Panc1 (cell line): ENCODE results near the gene TNFRSF25. TPM values are rescaled to one million over a fixed set of nuclear protein-coding genes. Genes with fewer than 3 reads are reported as not detected.
"Not testable (repeated sequence)": the region's sequence is repeated elsewhere in the genome, so short reads cannot be mapped to it uniquely, and the experiment has no call there.

Experiments used
- ATAC-seq: fragments of 200-7000 bp; cut with Tn5 transposase; 2 replicates; pipeline ENCODE4 v1.9.1; 2020; ENCODE audit warnings: mild to moderate bottlenecking, moderate library complexity
- BruUV-seq: library from RNA; stranded (reverse); fragments of 400-500 nt; replicated peaks from 2 replicates; lab custom pipeline; 2021; lab: Mats Ljungman, UMichigan
- CTCF ChIA-PET: fragments of 300-600 bp; sonication (Branson Sonifier 250); formaldehyde crosslinking; loops from one replicate; lab custom pipeline; 2022; ENCODE audit warnings: antibody characterized with exemption; lab: Charles Lee
- POLR2A ChIA-PET: fragments of 300-600 bp; sonication (Branson Sonifier 250); formaldehyde crosslinking; loops from one replicate; lab custom pipeline; 2022; ENCODE audit warnings: antibody characterized with exemption; lab: Charles Lee
- DNase-seq: peaks from one replicate; pipeline ENCODE4 v3.0.0-alpha.2; 2010; ENCODE audit warnings: low read depth, low spot score
- H3K27ac ChIP-seq: 2 replicates; pipeline ENCODE4 v1.5.1; 2011; ENCODE audit warnings: mild to moderate bottlenecking, low read length, inconsistent platforms
- H3K27me3 ChIP-seq: fragments of 200-500 bp; sonication (Bioruptor generic); 2 replicates; pipeline ENCODE4 v1.6.0; 2014; ENCODE audit warnings: low read length, inconsistent platforms; ENCODE audit not compliant: control insufficient read depth, insufficient read depth
- H3K36me3 ChIP-seq: fragments of 200-500 bp; sonication (Bioruptor generic); 2 replicates; pipeline ENCODE4 v1.5.1; 2014; ENCODE audit warnings: inconsistent platforms, mild to moderate bottlenecking, low read length, moderate library complexity; ENCODE audit not compliant: control insufficient read depth, insufficient read depth
- H3K4me1 ChIP-seq: 2 replicates; pipeline ENCODE4 v1.5.1; 2011; ENCODE audit warnings: inconsistent platforms, mild to moderate bottlenecking, low read length, moderate library complexity; ENCODE audit not compliant: control insufficient read depth, insufficient read depth
- H3K4me3 ChIP-seq, 2 experiments: 2 replicates each; pipeline ENCODE4 v1.5.1; 2011 to 2012; ENCODE audit warnings: low read depth in 2 of 2, low read length in 2 of 2, mild to moderate bottlenecking in 2 of 2, inconsistent platforms in 1 of 2, moderate library complexity in 1 of 2
- H3K9me3 ChIP-seq: fragments of 200-500 bp; sonication (Bioruptor generic); 2 replicates; pipeline ENCODE4 v1.5.1; 2014; ENCODE audit warnings: low read depth, mild to moderate bottlenecking, inconsistent platforms, low read length, moderate library complexity; ENCODE audit not compliant: control insufficient read depth, insufficient read depth
- CTCF ChIP-seq: fragments of 450-650 bp; IDR thresholded peaks from 2 replicates; pipeline ENCODE4 v1.5.1; 2017; ENCODE audit warnings: mild to moderate bottlenecking
- POLR2AphosphoS5 ChIP-seq: IDR thresholded peaks from 2 replicates; pipeline ENCODE4 v1.6.1; 2012; ENCODE audit warnings: mild to moderate bottlenecking, low read depth, low read length, moderate library complexity
- REST ChIP-seq, 2 experiments: IDR thresholded peaks; 2 replicates each; pipeline ENCODE4 v1.6.1; 2011 to 2012; ENCODE audit warnings: low read depth in 2 of 2, control low read depth in 1 of 2, low read length in 1 of 2, mild to moderate bottlenecking in 1 of 2, moderate library complexity in 1 of 2; ENCODE audit not compliant: insufficient read depth in 1 of 2
- SIN3A ChIP-seq: IDR thresholded peaks from 2 replicates; pipeline ENCODE4 v1.6.1; 2012; ENCODE audit warnings: low read depth, mild to moderate bottlenecking, low read length, moderate library complexity, borderline replicate concordance; ENCODE audit not compliant: insufficient read depth
- TCF7L2 ChIP-seq: IDR thresholded peaks from 2 replicates; pipeline ENCODE4 v1.6.1; 2011; ENCODE audit warnings: mild to moderate bottlenecking, low read depth, low read length, inconsistent platforms
- in situ Hi-C: cut with HindIII; loops from 2 replicates; pipeline ENCODE4 v1.10.0; 2016; ENCODE audit warnings: low sequenced_read_pairs, low pct_unique_long_range_greater_than_20kb
- intact Hi-C: fragments of 100-400 bp; cut with micrococcal nuclease; formaldehyde crosslinking; loops from one replicate; pipeline ENCODE4 v1.10.0; 2022; ENCODE audit not compliant: unreplicated experiment
- total RNA-seq: library from RNA; stranded (reverse); gene quantifications from one replicate; pipeline ENCODE4 v1.2.1, GENCODE V29; 2021; ENCODE audit not compliant: unreplicated experiment

TNFRSF25 gene
- total RNA-seq, 1 experiment from 2014 or later = 7.0 TPM

- CTCF ChIA-PET = no interaction called here
- in situ Hi-C loops = no loop called here
Observed at GRCh38 chr1:6447016-6447817, 18.8 kb downstream of the TNFRSF25 start.

GRCh38 chr1:6446665-6447015 lies 19.3 kb downstream of the TNFRSF25 start:
- intact Hi-C loops (no loop called here), in situ Hi-C loops (no loop called here)
- no peaks in the 10 kb centered on the region for H3K9me3 ChIP-seq
- H3K4me3 ChIP-seq = no peak overlapping the region
- H3K4me1 ChIP-seq = no peaks in the 10 kb centered on the region
- no peak for DNase-seq
- ATAC-seq = no peak
- TF ChIP-seq POLR2AphosphoS5 = no peak
- no peak for TF ChIP-seq SIN3A
- no peak for TF ChIP-seq CTCF
- no peak for TF ChIP-seq REST (IDR thresholded peaks at IDR 0.05; ENCODE audit: insufficient read depth in 1 of 2, low read depth in 2 of 2, low read length in 1 of 2)
- no peak for TF ChIP-seq TCF7L2
- CTCF ChIA-PET = no interaction called here
- H3K27ac ChIP-seq = no peak overlapping the region
- H3K27me3 ChIP-seq = no peaks in the 10 kb centered on the region
- no TSS peak for BruUV-seq
- POLR2A ChIA-PET = no interaction called here
- H3K36me3 ChIP-seq = no peaks in the 10 kb centered on the region

More at GRCh38 chr1:6447016-6447817, 18.8 kb downstream of the TNFRSF25 start:
- intact Hi-C loops = no loop called here
- no peaks in the 10 kb centered on the region for H3K9me3 ChIP-seq
- H3K4me3 ChIP-seq = no peak overlapping the region
- BruUV-seq = no TSS peak
- POLR2A ChIA-PET = no interaction called here
- no peak for TF ChIP-seq TCF7L2
- TF ChIP-seq SIN3A = no peak
- no peak for TF ChIP-seq POLR2AphosphoS5
- no peak for TF ChIP-seq CTCF
- TF ChIP-seq REST (IDR thresholded peaks at IDR 0.05; ENCODE audit: insufficient read depth in 1 of 2, low read depth in 2 of 2, low read length in 1 of 2) = no peak
- no peak overlapping the region for H3K27ac ChIP-seq
- ATAC-seq (no peak), DNase-seq (no peak)
- no peaks in the 10 kb centered on the region for H3K4me1 ChIP-seq
- no peaks in the 10 kb centered on the region for H3K36me3 ChIP-seq
- no peaks in the 10 kb centered on the region for H3K27me3 ChIP-seq

- H3K27ac ChIP-seq, H3K27me3 ChIP-seq, H3K4me3 ChIP-seq, H3K9me3 ChIP-seq, H3K4me1 ChIP-seq, BruUV-seq, H3K36me3 ChIP-seq, CTCF ChIA-PET, intact Hi-C loops, ATAC-seq, in situ Hi-C loops, POLR2A ChIA-PET, DNase-seq: not testable (repeated sequence)
Observed at GRCh38 chr1:6445929-6446328, 20.0 kb downstream of the TNFRSF25 start.
